BJ (cell line): ENCODE results near the gene HOMER3. TPM values are rescaled to one million over a fixed set of nuclear protein-coding genes. Genes with fewer than 3 reads are reported as not detected.
"Not testable (repeated sequence)": the region's sequence is repeated elsewhere in the genome, so short reads cannot be mapped to it uniquely, and the experiment has no call there.

Experiments used
- CTCF ChIA-PET: fragments of 350-600 bp; formaldehyde crosslinking; extraction: SDS; loops from one replicate; lab custom pipeline; 2021; ENCODE audit warnings: antibody characterized with exemption, inconsistent platforms; lab: Yijun Ruan, JAX
- POLR2A ChIA-PET: fragments of 300-600 bp; sonication (Branson Sonifier 250); formaldehyde crosslinking; extraction: SDS; loops from one replicate; lab custom pipeline; 2021; ENCODE audit warnings: antibody characterized with exemption; lab: Charles Lee
- DNase-seq: peaks from one replicate; pipeline ENCODE4 v3.0.0-alpha.2; 2011; ENCODE audit warnings: low read depth
- H3K27me3 ChIP-seq: 2 replicates; pipeline ENCODE4 v1.6.0; 2011; ENCODE audit warnings: low read length; ENCODE audit not compliant: control insufficient read depth, insufficient read depth
- H3K36me3 ChIP-seq: 2 replicates; pipeline ENCODE4 v1.5.1; 2011; ENCODE audit warnings: low read length; ENCODE audit not compliant: control insufficient read depth, insufficient read depth
- H3K4me3 ChIP-seq: 2 replicates; pipeline ENCODE4 v1.5.1; 2011; ENCODE audit warnings: low read depth, mild to moderate bottlenecking, control low read depth, low read length
- polyA plus RNA-seq: library from polyadenylated mRNA; depleted of rRNA; stranded (reverse); fragments of >200 nt; gene quantifications from 2 replicates; pipeline ENCODE4 v1.2.3, GENCODE V29; 2011
- TF ChIP-seq, protein P1 (sequence below): IDR thresholded peaks from 2 replicates; pipeline ENCODE4 v1.5.1; 2011; ENCODE audit warnings: low read depth, mild to moderate bottlenecking, control low read depth, inconsistent platforms, low read length, moderate library complexity; ENCODE audit not compliant: insufficient read depth

Gene HOMER3
- polyA plus RNA-seq, 1 experiment, result 55.3 TPM

DNA sequence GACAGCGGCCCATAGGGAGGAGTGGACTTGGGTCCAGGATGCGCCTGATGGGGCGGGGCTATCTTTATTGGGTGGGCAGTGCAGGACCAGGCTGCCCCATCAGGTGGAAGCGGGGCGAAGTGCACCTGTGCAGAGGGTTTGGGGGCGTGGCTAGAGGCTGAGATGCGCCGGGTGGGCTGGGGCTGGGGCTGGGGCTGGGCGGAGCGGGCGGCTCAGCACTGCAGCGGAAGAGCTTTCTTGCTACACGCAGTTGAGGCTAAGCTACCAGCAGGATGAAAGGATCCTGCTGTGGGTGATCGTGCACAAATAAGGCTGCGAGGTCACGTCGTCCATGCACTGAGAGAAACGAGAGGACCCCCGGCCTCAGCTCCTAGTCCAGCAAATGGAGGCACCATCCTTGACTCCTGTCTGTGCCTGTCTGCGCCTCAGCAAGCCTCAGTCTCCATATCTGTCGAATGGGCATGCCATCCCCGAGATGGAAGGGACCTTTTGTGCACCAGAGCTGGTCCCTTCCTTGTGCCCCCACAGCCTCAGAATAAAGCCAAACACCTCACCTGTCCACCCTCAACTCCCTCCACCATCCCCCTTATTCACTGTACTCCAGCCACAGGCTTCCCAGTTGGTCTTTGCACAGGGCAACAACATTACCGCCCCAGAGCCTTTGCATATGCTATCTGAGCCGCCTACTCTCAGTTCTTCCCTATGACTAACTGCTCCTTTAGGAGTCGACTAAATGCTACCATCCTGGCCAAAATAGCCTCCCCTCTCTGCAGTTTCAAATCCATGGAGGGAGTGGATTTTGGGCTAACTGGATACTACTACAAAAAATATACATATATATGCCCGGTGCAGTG, 21.0 kb upstream of the HOMER3 start:
- no peaks in the 10 kb centered on the region; the same call in none of the 2 replicates for H3K27me3 ChIP-seq
- TF ChIP-seq, protein P1, sequence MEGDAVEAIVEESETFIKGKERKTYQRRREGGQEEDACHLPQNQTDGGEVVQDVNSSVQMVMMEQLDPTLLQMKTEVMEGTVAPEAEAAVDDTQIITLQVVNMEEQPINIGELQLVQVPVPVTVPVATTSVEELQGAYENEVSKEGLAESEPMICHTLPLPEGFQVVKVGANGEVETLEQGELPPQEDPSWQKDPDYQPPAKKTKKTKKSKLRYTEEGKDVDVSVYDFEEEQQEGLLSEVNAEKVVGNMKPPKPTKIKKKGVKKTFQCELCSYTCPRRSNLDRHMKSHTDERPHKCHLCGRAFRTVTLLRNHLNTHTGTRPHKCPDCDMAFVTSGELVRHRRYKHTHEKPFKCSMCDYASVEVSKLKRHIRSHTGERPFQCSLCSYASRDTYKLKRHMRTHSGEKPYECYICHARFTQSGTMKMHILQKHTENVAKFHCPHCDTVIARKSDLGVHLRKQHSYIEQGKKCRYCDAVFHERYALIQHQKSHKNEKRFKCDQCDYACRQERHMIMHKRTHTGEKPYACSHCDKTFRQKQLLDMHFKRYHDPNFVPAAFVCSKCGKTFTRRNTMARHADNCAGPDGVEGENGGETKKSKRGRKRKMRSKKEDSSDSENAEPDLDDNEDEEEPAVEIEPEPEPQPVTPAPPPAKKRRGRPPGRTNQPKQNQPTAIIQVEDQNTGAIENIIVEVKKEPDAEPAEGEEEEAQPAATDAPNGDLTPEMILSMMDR, result no peak
- POLR2A ChIA-PET, result no interaction called here
- no peaks in the 10 kb centered on the region for H3K36me3 ChIP-seq
- CTCF ChIA-PET, result no interaction called here
- no peak overlapping the region for H3K4me3 ChIP-seq
- DNase-seq, result no peak

- POLR2A ChIA-PET, result no interaction called here
- CTCF ChIA-PET, result no interaction called here
- DNase-seq, result no peak
Measured at GRCh38 chr19:18960370-18960769, 19.4 kb upstream of the HOMER3 start.

DNA sequence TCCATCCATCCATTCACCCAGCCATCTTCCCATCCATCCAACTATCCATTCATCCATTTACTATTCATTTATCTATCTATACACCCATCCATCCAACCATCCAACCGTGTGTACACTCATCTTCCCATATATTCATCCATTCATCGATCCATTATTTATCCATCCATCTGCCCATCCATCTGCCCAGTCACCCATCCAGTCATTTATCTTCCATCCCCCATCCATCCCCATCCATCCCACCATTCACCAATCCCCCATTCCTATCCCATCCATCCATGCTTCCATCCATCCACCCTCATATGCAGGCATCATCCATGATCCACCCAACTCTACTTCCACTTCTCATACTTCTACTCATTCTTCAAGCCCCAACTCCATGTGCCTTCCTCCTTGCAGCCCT, 14.0 kb upstream of the HOMER3 start:
- CTCF ChIA-PET, result no interaction called here
- Histone ChIP-seq H3K4me3 (no peak overlapping the region), H3K27me3 (no peaks in the 10 kb centered on the region), H3K36me3 (no peaks in the 10 kb centered on the region)
- TF ChIP-seq, protein P1, result no peak
- DNase-seq, result no peak
- POLR2A ChIA-PET, result no interaction called here

More at GRCh38 chr19:18960370-18960769, 19.4 kb upstream of the HOMER3 start:
- H3K36me3 ChIP-seq, result no peaks in the 10 kb centered on the region
- H3K4me3 ChIP-seq, result no peak overlapping the region
- TF ChIP-seq, protein P1, result no peak
- H3K27me3 ChIP-seq, result no peaks in the 10 kb centered on the region; the same call in none of the 2 replicates

- H3K36me3 ChIP-seq, result no peaks in the 10 kb centered on the region
- H3K27me3 ChIP-seq, result no peaks in the 10 kb centered on the region
- DNase-seq, result no peak
- H3K4me3 ChIP-seq, result no peak overlapping the region
- ChIA-PET CTCF (no interaction called here), POLR2A (no interaction called here)
- TF ChIP-seq, protein P1, result no peak
Measured at GRCh38 chr19:18954094-18954493, 13.1 kb upstream of the HOMER3 start.

GRCh38 chr19:18952364-18953003, 11.5 kb upstream of the HOMER3 start:
- POLR2A ChIA-PET, result interaction anchor here (0.7 kb wide), 1 partner anchor 88 kb away, joined by 3 read pairs; no protein-coding TSS in a partner anchor
- H3K27me3 ChIP-seq, H3K4me3 ChIP-seq, H3K36me3 ChIP-seq, DNase-seq: not testable (repeated sequence)
- CTCF ChIA-PET, result interaction anchor here (1.2 kb wide), 1 partner anchor 86 kb away, joined by 4 read pairs; no protein-coding TSS in a partner anchor
